ENCODE measurements around the gene NPSR1. TPM values are rescaled to one million over a fixed set of nuclear protein-coding genes. Genes with fewer than 3 reads are reported as not detected.
A peak's percentile ranks its signal among the peaks of the same experiment; 100 is the strongest.

The NPSR1 gene
- total and polyA plus RNA-seq, 8 donors = not detected

GRCh38 chr7:34659472-34660075, 1.6 kb downstream of the NPSR1 start:
- intact Hi-C loops (cut with DNase I) = no loop called here
- Histone ChIP-seq H3K4me1 (no peaks in the 10 kb centered on the region), H3K9me3 (no peaks in the 10 kb centered on the region), H3K36me3 (no peaks in the 10 kb centered on the region), H3K27me3 (no peaks in the 10 kb centered on the region), H3K4me3 (no peak overlapping the region), H3K27ac (no peak overlapping the region)
- no peak for TF ChIP-seq CTCF (IDR thresholded peaks at IDR 0.05)
- WGBS, 2 donors = 27 to 43% methylated on average over 3 of the region's 3 CpGs
- FAIRE-seq = no peak
- no peak for DNase-seq
- no peak for ATAC-seq

DNA sequence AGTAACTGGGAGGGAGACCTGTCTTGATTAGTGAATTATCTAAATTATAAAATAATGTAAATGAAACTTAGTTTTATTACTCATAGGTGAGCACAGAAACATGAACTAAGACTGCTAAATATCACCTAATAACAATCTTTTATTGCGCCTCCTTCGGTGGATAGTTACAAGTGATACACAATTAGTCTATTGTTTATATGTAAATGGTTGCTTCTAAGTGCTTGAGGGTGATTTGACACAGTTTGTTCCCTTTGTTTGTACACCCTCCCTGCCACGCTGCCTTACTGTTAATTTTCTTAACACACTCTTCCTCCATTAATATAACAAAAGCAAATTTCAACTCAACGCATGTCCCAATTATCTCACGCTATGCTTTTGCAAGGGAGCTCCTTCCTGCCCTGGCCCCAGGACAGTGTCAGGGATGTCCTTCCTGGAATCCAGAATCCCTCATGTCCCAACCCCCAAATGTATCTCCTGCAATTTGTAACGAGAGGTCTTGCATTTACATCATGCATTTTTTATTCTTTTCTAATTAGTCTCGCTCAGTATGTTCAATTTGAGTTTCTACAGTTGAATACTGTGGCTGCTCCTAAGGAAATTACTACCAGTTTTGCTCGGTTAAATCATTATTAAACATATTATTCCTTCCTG, 4.2 kb downstream of the NPSR1 start:
- no peak overlapping the region for H3K27ac ChIP-seq
- no peak overlapping the region for H3K4me3 ChIP-seq
- intact Hi-C loops (cut with DNase I) = no loop called here
- 70 to 83% methylated on average over 8 of the region's 8 CpGs for WGBS, 2 donors
- FAIRE-seq (no peak), ATAC-seq (no peak), DNase-seq (no peak)
- no peaks in the 10 kb centered on the region for H3K27me3 ChIP-seq
- no peaks in the 10 kb centered on the region for H3K36me3 ChIP-seq
- TF ChIP-seq CTCF (IDR thresholded peaks at IDR 0.05) = no peak
- H3K9me3 ChIP-seq = no peaks in the 10 kb centered on the region
- H3K4me1 ChIP-seq = no peaks in the 10 kb centered on the region

DNA sequence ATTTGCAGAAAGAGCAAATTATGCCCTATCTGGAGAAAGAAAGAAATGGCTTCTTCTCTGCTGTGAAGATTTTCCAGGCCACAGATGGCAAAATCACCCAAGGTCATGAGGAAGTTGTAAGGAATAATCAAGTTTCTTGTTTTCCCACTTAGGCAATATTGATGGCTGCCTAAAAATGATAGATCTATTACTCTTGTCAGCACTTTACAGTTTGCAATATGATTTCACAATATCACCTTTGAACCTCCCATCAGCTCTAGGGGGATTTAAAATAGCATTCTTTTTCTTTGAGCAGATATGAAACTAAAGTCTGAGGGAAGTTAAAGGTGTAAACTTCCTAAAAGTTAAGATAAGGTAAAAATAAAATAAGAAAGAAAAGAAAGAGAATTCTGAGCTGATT, 6.7 kb downstream of the NPSR1 start:
- Histone ChIP-seq H3K4me1 (no peaks in the 10 kb centered on the region), H3K36me3 (no peaks in the 10 kb centered on the region), H3K27ac (no peak overlapping the region), H3K9me3 (no peaks in the 10 kb centered on the region), H3K4me3 (no peak overlapping the region), H3K27me3 (no peaks in the 10 kb centered on the region)
- intact Hi-C loops (cut with DNase I) = no loop called here
- DNase-seq (no peak), FAIRE-seq (no peak), ATAC-seq (no peak)
- no peak for TF ChIP-seq CTCF (IDR thresholded peaks at IDR 0.05)

GRCh38 chr7:34672430-34672829, 14.4 kb downstream of the NPSR1 start:
- intact Hi-C loops (cut with DNase I) = no loop called here
- TF ChIP-seq CTCF (IDR thresholded peaks at IDR 0.05) = no peak
- Histone ChIP-seq H3K4me1 (no peaks in the 10 kb centered on the region), H3K4me3 (no peak overlapping the region), H3K27ac (no peak overlapping the region), H3K27me3 (no peaks in the 10 kb centered on the region), H3K36me3 (no peaks in the 10 kb centered on the region), H3K9me3 (no peaks in the 10 kb centered on the region)
- peak in 2 of 4 donors; percentile 24 to 30 for ATAC-seq
- WGBS, 2 donors = 69 to 79% methylated on average over 6 of the region's 6 CpGs
- DNase-seq = no peak
- FAIRE-seq = no peak

DNA sequence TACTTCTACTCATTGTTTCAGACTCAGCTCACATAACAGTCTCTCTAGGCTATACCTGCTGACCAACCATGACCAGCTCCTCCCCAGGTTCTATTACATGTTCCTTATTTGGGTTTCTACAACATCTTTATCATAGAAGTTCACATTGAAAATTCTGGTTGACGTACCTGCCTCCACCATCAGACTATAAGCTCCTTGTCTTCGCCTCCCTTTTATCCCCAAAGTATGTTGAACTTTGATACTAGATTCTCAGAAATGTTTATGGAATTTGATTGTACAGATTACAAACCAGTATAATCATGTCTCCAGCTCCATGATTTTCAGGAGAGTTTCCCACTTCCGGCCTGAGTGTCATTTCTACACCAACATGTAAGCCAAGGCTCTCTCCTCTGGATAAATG, 15.0 kb downstream of the NPSR1 start:
- Histone ChIP-seq H3K36me3 (no peaks in the 10 kb centered on the region), H3K4me3 (no peak overlapping the region), H3K9me3 (no peaks in the 10 kb centered on the region), H3K27me3 (no peaks in the 10 kb centered on the region), H3K27ac (no peak overlapping the region), H3K4me1 (no peaks in the 10 kb centered on the region)
- no peak for ATAC-seq
- no peak for TF ChIP-seq CTCF (IDR thresholded peaks at IDR 0.05)
- 87 to 94% methylated on average over 3 of the region's 3 CpGs for WGBS, 2 donors
- FAIRE-seq = no peak
- no peak for DNase-seq
- intact Hi-C loops (cut with DNase I) = no loop called here
